Measurements from ENCODE around the gene RNASEH1.
A peak's percentile ranks its signal among the peaks of the same experiment; 100 is the strongest.
"Not testable (repeated sequence)": the region's sequence is repeated elsewhere in the genome, so short reads cannot be mapped to it uniquely, and the experiment has no call there.

Gene RNASEH1

GRCh38 chr2:3520591-3520990, 37.5 kb downstream of the RNASEH1 start:
- TF ChIP-seq CTCF (IDR thresholded peaks at IDR 0.05; ENCODE audit: low read depth, low read length, missing control alignments), result no peak
- peak overlapping the region; percentile 63 for H3K4me3 ChIP-seq (replicated peaks; ENCODE audit: low read depth, low read length)
- DNase-seq (ENCODE audit: extremely low read depth, low read depth), result no peak

- H3K4me3 ChIP-seq (replicated peaks; ENCODE audit: low read depth, low read length), result peak within 1 kb of the TSS; percentile 63
- TF ChIP-seq CTCF (IDR thresholded peaks at IDR 0.05; ENCODE audit: low read depth, low read length, missing control alignments), result no peak
- DNase-seq (ENCODE audit: extremely low read depth, low read depth), result peak; percentile 44
These were observed 38.6 kb downstream of the RNASEH1 start, which contains the start of gene ADI1 for GRCh38 chr2:3519255-3520205. Gene ADI1 (minus strand): TSS chr2:3519531. CDS start chr2:3519487, 44 bp downstream.

- TF ChIP-seq CTCF (IDR thresholded peaks at IDR 0.05; ENCODE audit: low read depth, low read length, missing control alignments), result no peak
- peak; percentile 94 for DNase-seq (ENCODE audit: extremely low read depth, low read depth)
- H3K4me3 ChIP-seq (replicated peaks; ENCODE audit: low read depth, low read length), result peak overlapping the region; percentile 63
These were observed 39.5 kb downstream of the RNASEH1 start for GRCh38 chr2:3518496-3519254.

GRCh38 chr2:3517948-3518495, 40.1 kb downstream of the RNASEH1 start:
- DNase-seq (ENCODE audit: extremely low read depth, low read depth), result no peak
- peak overlapping the region; percentile 63 for H3K4me3 ChIP-seq (replicated peaks; ENCODE audit: low read depth, low read length)
- TF ChIP-seq CTCF (IDR thresholded peaks at IDR 0.05; ENCODE audit: low read depth, low read length, missing control alignments), result no peak

- DNase-seq (ENCODE audit: extremely low read depth, low read depth), result no peak
- TF ChIP-seq CTCF (IDR thresholded peaks at IDR 0.05; ENCODE audit: low read depth, low read length, missing control alignments), result no peak
- H3K4me3 ChIP-seq (replicated peaks; ENCODE audit: low read depth, low read length), result no peak overlapping the region
These were observed 41.3 kb downstream of the RNASEH1 start for GRCh38 chr2:3516831-3517230.

GRCh38 chr2:3515438-3515837, 42.7 kb downstream of the RNASEH1 start:
- not testable (repeated sequence) for DNase-seq (ENCODE audit: extremely low read depth, low read depth); H3K4me3 ChIP-seq (replicated peaks; ENCODE audit: low read depth, low read length)
